SK-N-SH treated with all-trans-retinoic acid at 6 μM for 48 hours (cell line): ENCODE results near the gene GABBR2.

Source experiments
- ARNTL ChIP-seq: fragments of 450-650 bp; formaldehyde crosslinking; IDR thresholded peaks from 2 replicates; pipeline ENCODE4 v1.5.0; 2020; ENCODE audit warnings: low read depth, mild to moderate bottlenecking, moderate library complexity, borderline replicate concordance
- BACH2 ChIP-seq: fragments of 250-450 bp; sonication (Bioruptor Pico); IDR thresholded peaks from 2 replicates; pipeline ENCODE4 v1.9.0; 2021; ENCODE audit warnings: mild to moderate bottlenecking, borderline replicate concordance
- OSR1 ChIP-seq: fragments of 250-450 bp; sonication (Bioruptor Pico); IDR thresholded peaks from 2 replicates; pipeline ENCODE4 v1.8.0; 2022; ENCODE audit warnings: moderate library complexity, mild to moderate bottlenecking, inconsistent platforms
- POU6F1 ChIP-seq: fragments of 250-450 bp; sonication (Bioruptor Pico); IDR thresholded peaks from 2 replicates; pipeline ENCODE4 v1.8.0; 2021; ENCODE audit warnings: low read depth, mild to moderate bottlenecking, moderate library complexity, borderline replicate concordance
- TOX ChIP-seq: fragments of 250-450 bp; sonication (Bioruptor Pico); IDR thresholded peaks from 2 replicates; pipeline ENCODE4 v1.8.0; 2021; ENCODE audit warnings: mild to moderate bottlenecking, moderate library complexity, borderline replicate concordance
- ZFP30 ChIP-seq: fragments of 450-650 bp; formaldehyde crosslinking; IDR thresholded peaks from 2 replicates; pipeline ENCODE4 v1.5.0; 2022; ENCODE audit warnings: mild to moderate bottlenecking, moderate library complexity
- ZNF565 ChIP-seq: fragments of 450-650 bp; formaldehyde crosslinking; conservative IDR thresholded peaks from 2 replicates; pipeline ENCODE4 v1.5.0; 2020; ENCODE audit warnings: low read depth, mild to moderate bottlenecking, moderate library complexity
- ZNF70 ChIP-seq: fragments of 450-650 bp; formaldehyde crosslinking; IDR thresholded peaks from 2 replicates; pipeline ENCODE4 v1.5.0; 2020; ENCODE audit warnings: mild to moderate bottlenecking, moderate library complexity

- TF ChIP-seq TOX (CRISPR knock-in tag) (no peak), OSR1 (no peak), POU6F1 (CRISPR knock-in tag) (no peak), BACH2 (CRISPR knock-in tag) (no peak), ZNF70 (CRISPR knock-in tag) (no peak), ZFP30 (CRISPR knock-in tag) (no peak), ZNF565 (CRISPR knock-in tag) (no peak), ARNTL (CRISPR knock-in tag) (no peak)
These were observed 205.8 kb downstream of the GABBR2 start for GRCh38 chr9:98502976-98503325.
